NOMO-1 treated with DMSO at 0.1 percent for 48 hours (cell line): Measurements from ENCODE around the gene PEX16.

Experiments used
- DNase-seq: peaks from one replicate; lab custom pipeline; 2025; ENCODE audit not compliant: unreplicated experiment; lab: John Stamatoyannopoulos, UW

PEX16 gene

GRCh38 chr11:45931739-45932138, 14.1 kb upstream of the PEX16 start:
- DNase-seq = peak; percentile 30

- no peak for DNase-seq
These were observed 13.4 kb upstream of the PEX16 start for GRCh38 chr11:45930951-45931570.

- DNase-seq = peak; percentile 79
These were observed 12.5 kb upstream of the PEX16 start for GRCh38 chr11:45930031-45930794.

- DNase-seq = no peak
These were observed 11.9 kb upstream of the PEX16 start for GRCh38 chr11:45929486-45930030.

- no peak for DNase-seq
These were observed 11.0 kb upstream of the PEX16 start for GRCh38 chr11:45928535-45929215.

GRCh38 chr11:45927684-45928413, 10.2 kb upstream of the PEX16 start:
- DNase-seq = no peak

- DNase-seq = no peak
These were observed 9.6 kb upstream of the PEX16 start for GRCh38 chr11:45927332-45927683.

- DNase-seq = no peak
These were observed 9.1 kb upstream of the PEX16 start for GRCh38 chr11:45926536-45927331.

GRCh38 chr11:45926001-45926401, 8.3 kb upstream of the PEX16 start:
- no peak for DNase-seq

GRCh38 chr11:45925550-45925949, 7.9 kb upstream of the PEX16 start:
- DNase-seq = no peak

- no peak for DNase-seq
These were observed 7.2 kb upstream of the PEX16 start for GRCh38 chr11:45924927-45925326.

GRCh38 chr11:45924036-45924915, 6.6 kb upstream of the PEX16 start:
- DNase-seq = no peak

- no peak for DNase-seq
These were observed 4.9 kb upstream of the PEX16 start, which contains the start of gene LARGE2 for GRCh38 chr11:45922425-45923082. Gene LARGE2 (plus strand): TSS chr11:45922656. CDS start chr11:45922883, 227 bp downstream.

GRCh38 chr11:45921561-45922424, 4.1 kb upstream of the PEX16 start:
- DNase-seq = no peak

GRCh38 chr11:45920531-45921477, 3.1 kb upstream of the PEX16 start:
- no peak for DNase-seq

- no peak for DNase-seq
These were observed 2.3 kb upstream of the PEX16 start for GRCh38 chr11:45919806-45920530.
